HTERT RPE-1 (cell line): ENCODE results near the gene PKN1.
"Not testable (repeated sequence)": the region's sequence is repeated elsewhere in the genome, so short reads cannot be mapped to it uniquely, and the experiment has no call there.

ENCODE experiments used
- in situ Hi-C: fragments of 300-500 bp; cut with MboI; formaldehyde crosslinking; loops from 4 replicates; pipeline ENCODE4 v1.14.3; 2020; ENCODE audit warnings: low sequenced_read_pairs

The PKN1 gene

DNA sequence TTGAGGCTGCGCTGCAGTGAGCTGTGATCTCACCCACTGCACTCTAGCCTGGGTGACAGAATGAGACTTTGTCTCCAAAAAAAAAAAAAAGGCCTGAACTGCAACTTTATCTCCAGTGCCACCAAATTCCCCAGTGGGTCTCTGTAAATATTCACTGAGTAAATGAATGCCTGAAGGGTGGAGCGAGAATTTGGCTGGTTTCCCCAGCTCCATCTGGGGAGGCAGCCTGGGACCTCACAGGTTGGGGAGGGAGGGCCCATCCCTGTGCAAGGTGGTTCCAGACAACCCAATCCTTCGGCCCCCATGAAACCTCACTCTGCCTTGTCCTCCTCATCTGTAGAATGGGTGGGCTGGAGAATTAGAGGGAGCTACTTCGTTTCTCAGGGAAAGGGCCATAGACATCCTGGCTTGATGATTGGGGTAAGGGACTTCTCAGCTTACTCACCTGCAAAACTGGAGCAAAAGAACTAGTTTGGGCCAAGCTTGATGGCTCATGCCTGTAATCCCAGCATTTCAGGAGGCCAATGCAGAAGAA lies 4.2 kb upstream of the PKN1 start:
- in situ Hi-C loops: no loop called here

GRCh38 chr19:14430712-14431111 lies 2.4 kb upstream of the PKN1 start:
- in situ Hi-C loops: no loop called here

DNA sequence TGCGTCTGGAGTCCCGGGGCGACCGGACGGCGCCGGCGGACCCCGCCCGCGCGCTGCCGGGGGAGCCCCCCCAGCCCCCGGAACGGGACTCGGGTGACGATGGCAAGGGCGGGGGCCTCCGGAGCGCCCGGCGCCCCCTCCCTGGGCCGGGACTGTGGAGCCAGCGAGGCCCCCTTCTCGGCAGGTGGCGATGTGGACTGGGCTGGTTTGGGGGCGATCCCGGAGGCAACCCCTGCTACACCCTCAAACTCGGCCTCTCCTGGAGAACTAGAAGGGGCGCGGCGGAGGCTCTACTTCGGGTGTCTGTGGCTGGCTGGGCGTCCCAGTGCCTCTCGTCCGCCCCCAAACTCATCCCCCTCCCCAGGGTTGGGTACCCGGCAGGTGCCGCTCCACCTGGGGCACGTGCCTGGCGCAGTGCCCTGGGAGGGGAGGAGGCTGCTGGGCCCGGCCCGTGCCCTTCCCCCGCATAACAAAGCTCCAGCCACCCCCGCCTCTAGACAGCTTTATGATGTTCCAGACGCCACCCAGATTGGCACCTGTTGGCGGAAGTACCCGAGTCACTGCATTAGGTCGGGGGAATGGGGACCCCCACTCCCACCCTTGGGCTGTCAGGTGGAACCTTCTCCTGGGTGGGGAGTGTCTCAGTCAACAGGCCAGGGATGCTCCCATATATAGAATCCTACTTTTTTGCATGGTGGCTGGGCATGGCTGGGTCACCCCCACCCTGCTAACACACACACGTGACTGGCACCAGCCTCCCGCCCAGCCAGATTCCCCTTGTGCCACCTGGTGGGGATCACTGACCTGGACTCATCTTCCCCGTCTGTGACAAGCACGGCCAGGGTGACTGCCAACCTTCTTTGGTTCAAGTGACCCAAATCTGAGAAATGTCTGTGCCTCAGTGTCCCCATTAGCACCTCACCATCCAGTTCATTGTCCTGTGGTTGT lies 722 bp downstream of the PKN1 start:
- in situ Hi-C loops: no loop called here

DNA sequence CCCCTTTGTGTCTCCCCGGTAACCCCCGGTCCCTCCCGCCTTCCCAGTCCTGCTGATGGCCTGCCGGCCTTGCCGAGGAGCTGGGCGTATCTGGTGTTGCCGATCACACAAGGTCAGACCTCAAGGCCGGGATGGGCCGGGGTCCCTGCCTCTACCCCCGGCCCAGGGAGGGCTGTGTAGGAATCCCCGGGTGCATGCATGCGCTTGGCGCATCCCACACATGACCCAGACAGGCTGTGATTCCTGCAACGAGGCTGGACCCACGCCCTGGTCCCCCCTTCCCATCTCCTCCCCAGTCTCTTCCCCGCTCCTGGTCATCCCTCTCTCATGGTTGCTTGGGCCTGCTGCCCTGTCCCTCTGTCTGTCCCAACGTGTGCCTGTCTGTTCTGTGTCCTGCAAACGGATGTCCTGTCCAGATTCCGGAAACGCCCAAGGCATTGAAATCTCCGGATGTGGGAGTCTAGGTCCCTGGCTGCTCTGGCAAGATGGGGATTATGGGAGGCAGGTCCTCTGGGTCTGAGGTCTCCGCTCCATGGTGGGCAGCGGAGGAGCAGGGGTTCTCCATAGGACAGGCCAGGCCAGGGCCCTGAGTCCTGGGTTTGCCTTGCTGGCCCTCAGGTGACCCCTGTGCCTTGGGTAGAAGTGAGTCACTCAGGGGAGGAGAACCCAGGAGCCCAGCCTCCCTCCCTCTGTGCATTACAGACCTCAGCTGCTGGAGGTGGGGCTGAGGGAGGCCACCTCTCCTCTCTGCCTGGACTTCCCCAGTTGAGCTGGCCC lies 1.6 kb downstream of the PKN1 start:
- in situ Hi-C loops: no loop called here

DNA sequence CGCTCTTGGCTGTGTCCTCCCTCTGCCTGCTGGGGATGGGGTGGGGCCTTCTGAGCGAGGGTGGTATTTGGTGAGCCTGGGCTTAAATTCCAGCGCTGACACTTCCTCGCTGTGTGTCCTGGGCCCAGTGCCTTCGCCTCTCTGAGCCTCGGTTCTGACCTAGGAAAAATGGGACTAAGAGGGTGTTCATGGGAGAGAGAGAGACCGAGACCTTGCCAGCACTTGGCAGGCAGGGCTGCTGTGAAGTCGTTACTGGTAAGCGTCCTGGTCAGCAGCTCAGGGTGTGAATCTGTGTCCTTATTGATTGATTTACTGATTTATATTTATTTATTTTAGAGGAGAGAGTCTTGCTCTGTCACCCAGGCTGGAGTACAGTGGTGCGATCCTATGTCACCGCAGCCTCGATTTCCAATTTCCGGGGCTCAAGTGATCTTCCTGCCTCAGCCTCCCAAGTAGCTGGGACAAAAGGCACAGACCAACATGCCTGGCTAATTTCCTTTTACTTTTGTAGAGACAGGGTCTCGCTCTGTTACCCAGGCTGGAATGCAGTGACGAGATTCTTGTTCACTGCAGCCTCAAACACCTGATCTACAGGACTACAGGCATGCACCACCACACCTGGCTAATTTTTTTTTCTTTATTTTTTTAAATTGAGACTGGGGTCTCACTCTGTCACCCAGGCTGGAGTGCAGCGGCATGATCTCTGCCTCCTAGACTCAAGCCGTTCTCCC lies 2.4 kb downstream of the PKN1 start:
- in situ Hi-C loops: no loop called here

DNA sequence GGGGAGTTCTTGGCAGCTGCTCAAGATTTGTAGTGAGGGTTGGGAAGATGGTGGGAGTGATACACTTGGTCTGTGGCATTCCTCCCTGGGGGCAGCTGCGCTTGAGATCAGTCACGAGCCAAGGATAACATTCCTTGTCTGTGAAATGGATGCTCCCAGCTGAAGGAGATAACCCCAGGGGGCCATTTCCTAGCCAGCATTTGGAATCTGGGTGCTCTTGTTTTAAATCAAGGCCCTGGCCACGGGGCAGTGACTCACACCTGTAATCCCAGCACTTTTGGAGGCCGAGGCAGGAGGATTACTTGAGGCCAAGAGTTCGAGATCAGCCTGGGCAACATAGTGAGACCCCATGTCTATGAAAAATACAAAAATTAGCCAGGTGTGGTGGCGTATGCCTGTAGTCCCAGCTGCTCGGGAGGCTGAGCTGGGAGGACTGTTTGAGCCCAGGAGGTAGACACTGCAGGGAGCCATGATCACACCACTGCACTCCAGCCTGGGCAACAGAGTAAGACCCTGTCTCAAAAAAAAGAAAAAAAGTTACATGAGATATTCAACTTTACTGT lies 4.6 kb downstream of the PKN1 start:
- in situ Hi-C loops: no loop called here

DNA sequence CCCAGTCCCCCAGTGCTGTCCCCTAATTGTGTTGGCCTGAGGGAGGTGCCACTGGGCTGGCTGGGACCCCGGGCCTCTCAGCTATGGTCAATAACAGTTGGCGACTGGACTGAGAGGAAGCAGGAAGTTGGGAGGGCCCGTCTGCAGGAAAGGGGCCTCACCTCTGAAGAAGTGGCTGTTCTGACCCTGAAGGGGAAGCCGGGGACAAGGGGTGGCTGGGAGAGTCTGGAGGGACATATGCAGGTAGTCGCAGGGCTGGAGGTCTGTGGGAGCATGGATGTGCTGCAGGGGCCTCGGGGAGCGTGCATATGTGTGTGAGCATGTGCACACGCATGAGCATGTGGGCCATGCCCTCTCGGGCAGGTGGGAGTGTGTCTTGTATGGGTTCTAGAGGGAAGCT lies 5.9 kb downstream of the PKN1 start:
- in situ Hi-C loops: no loop called here

GRCh38 chr19:14440049-14440448 lies 6.9 kb downstream of the PKN1 start:
- in situ Hi-C loops: no loop called here

DNA sequence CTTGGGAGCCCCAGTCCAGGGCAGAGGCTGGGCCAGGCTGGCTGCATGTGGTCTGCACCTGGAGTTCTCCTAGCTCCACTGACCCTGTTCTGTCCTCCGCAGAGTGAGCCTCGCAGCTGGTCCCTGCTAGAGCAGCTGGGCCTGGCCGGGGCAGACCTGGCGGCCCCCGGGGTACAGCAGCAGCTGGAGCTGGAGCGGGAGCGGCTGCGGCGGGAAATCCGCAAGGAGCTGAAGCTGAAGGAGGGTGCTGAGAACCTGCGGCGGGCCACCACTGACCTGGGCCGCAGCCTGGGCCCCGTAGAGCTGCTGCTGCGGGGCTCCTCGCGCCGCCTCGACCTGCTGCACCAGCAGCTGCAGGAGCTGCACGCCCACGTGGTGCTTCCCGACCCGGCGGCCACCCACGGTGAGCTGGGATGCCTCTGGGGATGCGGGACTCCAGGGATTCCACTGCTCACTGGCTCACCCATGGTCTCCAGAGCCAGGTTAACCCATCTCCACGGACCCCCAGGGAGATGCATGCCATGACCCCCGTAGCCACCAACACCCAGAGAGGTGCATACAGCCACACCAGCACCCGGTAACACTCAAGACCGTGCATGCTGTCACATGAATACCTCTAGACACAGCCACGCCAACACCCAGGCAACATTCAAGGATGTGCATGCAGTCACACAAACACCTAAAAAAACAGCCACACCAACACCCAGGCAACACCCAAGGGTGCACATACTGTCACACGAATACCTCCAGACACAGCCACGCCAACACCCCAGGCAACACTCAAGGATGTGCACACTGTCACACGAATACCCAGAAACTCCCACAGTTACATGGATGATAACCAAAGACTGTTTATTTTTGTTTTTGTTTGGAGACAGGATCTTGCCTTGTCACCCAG lies 8.2 kb downstream of the PKN1 start:
- in situ Hi-C loops: no loop called here

DNA sequence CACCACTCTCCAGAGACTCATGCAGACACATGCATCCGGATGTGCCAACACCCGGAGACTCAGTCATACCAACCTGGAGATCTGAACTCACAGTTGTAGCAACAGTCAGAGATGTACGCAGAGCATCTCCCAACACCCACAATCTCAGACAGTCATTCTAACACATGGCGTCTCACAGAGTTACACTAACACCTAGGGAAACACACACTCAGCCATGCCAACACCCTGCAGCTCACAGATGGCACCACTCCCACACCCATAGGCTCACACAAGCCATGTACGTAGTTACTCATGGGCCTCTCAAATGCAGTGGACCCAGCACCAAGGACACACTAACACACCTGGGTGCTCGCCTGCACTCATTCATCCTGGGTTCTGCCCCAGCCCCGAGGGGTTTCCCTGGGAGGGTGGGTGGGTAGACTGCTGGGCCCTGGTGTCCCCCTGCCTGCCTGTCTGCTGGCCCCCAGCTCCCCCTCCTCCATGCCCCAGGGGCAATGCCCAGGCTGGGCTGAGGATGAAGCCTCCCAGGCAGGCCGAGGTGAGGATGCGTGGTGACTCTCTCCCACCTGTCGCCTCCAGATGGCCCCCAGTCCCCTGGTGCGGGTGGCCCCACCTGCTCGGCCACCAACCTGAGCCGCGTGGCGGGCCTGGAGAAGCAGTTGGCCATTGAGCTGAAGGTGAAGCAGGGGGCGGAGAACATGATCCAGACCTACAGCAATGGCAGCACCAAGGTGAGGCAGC lies 10.0 kb downstream of the PKN1 start:
- in situ Hi-C loops: no loop called here

DNA sequence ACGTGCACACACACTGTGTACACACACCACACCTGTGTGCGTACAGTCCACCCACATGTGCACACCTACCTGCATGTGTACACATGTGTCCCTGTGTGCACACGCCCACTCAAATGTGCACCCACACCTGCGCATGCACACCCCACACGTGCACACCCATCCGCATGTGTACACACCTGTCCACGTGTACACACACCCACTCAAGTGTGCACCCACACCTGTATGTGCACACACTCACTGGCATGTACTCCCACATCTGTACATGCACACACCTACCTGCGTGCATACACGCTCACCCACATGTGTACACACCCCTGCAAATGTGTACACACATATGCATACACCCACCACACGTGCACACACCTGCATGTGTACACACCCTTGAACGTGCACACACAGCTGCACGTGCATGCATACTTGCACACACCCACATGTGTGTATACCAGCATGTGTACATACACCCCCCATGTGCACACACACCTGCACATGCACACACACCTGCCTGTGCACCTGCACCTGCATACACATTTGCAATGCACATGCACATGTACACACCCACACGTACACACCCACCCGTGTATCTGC lies 10.6 kb downstream of the PKN1 start:
- in situ Hi-C loops: no loop called here

DNA sequence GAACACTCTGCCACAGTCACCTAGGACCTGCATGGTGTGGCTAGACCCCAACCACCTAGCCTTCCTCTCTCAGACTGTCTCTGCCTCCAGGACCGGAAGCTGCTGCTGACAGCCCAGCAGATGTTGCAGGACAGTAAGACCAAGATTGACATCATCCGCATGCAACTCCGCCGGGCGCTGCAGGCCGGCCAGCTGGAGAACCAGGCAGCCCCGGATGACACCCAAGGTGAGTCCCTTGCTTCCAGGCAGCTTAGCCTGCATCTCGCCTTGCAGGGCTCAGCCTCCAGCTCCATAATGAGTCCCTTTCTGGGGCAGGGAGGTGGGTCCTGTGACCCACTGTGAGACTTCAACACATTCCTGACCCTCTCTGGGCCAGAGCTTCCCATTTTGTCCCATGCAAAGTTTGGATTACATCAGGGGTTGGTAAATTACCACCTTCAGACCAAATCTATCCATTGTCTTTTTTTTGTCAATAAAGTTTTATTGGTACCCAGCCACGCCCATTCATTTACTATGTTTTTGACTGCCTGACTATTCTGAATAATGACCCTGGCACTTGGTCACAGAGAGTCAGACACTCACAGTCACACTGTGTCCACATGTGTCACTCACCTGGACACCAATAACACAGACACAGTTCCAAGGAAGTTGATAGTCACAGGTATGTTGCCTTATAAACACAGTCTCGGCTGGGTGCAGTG lies 13.4 kb downstream of the PKN1 start:
- in situ Hi-C loops: no loop called here

- in situ Hi-C loops: no loop called here
These were observed 16.2 kb downstream of the PKN1 start for GRCh38 chr19:14449321-14449720.

DNA sequence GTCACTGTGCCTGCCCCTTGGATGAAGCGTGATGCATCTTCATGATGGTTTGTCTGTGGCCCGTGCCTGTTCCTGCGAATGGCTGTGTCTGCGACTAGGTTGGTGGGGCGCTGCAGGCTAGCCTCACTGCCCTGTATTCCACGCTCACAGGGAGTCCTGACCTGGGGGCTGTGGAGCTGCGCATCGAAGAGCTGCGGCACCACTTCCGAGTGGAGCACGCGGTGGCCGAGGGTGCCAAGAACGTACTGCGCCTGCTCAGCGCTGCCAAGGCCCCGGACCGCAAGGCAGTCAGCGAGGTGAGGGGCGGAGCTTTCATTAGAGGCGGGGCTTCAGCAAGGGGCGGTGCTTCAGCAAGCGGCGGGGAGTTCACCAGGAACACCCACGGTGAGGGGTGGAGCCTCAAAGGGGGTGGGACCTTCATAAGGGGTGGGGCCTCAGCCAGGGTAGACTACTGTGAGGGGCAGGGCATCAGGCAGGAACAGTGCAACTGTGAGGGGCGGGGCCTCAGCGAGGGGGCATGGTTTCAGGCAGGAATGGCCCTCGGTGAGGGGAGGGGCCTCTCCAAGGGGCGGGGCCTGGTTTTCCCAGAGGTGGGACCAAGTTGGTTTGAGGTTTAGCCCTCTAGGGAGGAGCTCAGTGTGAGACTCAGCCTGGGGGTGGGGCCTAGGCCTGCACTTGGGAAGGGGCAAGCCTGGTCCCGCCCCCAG lies 17.2 kb downstream of the PKN1 start:
- in situ Hi-C loops: no loop called here

GRCh38 chr19:14450876-14451275 lies 17.8 kb downstream of the PKN1 start:
- in situ Hi-C loops: no loop called here

- in situ Hi-C loops: not testable (repeated sequence)
These were observed 19.2 kb downstream of the PKN1 start for GRCh38 chr19:14452303-14452702.

DNA sequence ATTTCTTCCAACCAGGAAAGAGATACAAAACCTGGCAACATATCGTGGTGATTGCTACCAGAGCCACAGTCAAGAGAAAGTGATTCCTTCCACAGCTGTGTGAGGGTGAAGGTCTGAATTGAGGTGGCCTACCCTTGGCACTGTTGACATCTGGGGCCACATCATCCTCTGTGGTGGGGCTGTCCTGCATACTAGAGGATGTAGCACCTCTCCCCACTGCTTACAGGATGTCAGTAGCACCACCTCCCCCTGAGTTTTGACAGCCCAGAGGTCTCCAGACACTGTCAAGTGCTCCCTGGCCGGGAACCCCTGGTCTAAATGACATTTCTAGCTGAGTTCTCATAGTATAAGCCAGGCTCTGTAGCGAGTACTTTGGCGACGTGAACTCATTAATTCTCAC lies 26.6 kb downstream of the PKN1 start:
- in situ Hi-C loops: no loop called here

GRCh38 chr19:14460935-14461334 lies 27.8 kb downstream of the PKN1 start:
- in situ Hi-C loops: no loop called here
